ENCODE measurements around the gene SCAND1.
A peak's percentile ranks its signal among the peaks of the same experiment; 100 is the strongest.
"Not testable (repeated sequence)": the region's sequence is repeated elsewhere in the genome, so short reads cannot be mapped to it uniquely, and the experiment has no call there.

SCAND1 gene

DNA sequence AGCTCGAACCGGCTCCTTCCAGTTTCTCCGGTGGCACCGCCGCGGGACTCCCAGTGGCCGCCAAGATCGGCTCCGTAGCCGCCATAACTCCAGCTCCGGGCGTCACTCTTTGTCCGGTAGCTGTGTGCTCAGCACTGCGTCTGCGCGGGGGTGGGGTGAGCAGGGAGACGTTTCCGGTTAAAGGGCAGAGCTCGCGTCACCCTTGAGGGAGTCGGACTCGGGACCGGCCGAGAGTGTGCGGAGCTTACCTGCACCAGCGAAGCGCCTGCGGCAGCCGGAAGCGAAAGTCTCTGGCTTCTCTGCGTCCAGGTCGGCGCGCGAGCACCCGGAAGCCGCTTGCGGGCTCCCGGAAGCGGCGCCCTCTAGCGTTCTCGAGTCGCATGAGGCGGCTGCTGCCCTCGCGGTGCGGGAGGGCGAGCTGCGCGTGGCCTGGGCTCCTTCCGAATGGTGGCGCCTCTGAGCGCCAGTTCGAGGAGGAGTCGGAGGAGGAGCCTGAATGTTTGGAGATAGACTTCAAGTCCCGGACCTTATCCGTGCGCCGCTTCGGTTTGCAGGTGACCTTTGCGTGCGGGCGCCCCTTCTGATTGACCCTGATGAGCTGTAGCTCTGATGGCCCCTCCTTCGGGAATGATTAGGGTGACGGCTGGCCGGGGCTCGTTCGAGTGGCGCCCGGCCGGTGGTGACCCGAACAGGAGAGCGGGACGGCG, at the start of gene SCAND1:
Gene SCAND1, minus strand, starts transcription at position 303 of the 707 bp plus-strand sequence. Its CDS starts 218 bp downstream, at position 85.
- peak; percentile 94 for DNase-seq (ENCODE audit: low spot score)

DNA sequence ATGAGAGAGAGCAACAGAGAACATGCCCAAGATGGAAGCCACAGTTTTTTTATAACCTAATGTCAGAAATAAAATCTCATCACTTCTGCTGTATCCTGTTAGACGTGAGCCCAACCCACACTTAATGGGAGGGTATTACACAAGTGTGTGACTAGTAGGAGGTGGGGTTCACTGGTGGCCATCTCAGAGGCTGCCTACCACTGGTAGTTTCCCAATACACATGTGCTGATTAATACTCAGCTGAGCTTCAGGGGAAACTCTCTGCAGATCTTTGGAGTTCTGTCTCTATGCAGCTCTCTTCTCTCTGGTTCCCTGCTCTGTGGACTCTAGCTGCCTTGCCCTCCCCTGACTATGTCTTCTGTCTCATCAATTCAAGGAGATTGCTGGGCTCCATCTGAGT, 49.7 kb upstream of the SCAND1 start:
- no peak for DNase-seq (ENCODE audit: low spot score)

DNA sequence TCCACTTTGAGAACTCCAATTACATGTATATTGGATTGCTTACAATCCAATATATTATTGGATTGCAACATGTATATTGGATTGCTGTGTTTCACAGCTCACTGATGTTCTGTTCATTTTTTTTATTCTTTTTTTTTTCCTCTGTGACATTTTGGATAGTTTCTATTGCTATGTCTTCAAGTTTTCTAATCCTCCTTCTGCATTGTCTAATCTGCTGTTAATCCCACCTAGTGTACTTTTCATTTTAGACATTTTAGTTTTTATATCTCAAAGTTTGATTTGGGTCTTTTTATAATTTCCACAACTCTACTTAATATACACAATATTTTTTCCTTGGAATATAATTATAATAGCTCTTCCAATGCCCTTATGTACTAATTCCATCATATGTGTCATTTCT, 48.6 kb upstream of the SCAND1 start:
- DNase-seq (ENCODE audit: low spot score) = no peak

DNA sequence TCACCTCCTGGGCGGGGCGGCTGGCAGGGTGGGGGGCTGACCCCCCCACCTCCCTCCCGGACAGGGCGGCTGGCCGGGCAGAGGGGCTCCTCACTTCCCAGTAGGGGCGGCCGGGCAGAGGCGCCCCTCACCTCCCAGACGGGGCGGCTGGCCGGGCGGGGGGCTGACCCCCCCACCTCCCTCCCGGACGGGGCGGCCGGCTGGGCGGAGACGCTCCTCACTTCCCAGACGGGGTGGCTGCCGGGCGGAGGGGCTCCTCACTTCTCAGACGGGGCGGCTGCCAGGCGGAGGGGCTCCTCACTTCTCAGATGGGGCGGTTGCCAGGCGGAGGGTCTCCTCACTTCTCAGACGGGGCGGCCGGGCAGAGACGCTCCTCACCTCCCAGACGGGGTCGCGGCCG, 47.0 kb upstream of the SCAND1 start:
- DNase-seq (ENCODE audit: low spot score) = not testable (repeated sequence)

DNA sequence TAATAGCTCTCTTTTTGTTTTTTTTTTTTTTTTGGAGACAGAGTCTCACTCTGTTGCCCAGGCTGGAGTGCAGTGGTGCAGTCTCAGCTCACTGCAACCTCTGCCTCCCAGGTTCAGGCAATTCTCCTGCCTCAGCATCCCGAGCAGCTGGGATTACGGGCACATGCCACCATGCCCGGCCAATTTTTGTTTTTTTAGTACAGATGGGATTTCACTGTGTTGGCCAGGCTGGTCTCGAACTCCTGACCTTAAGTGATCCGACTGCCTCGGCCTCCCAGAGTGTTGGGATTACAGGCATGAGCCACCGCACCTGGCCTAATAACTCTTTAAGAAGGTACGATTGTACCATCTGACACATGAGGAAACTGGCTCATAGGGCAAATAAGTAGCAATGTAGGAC, 42.2 kb upstream of the SCAND1 start:
- DNase-seq (ENCODE audit: low spot score) = not testable (repeated sequence)

DNA sequence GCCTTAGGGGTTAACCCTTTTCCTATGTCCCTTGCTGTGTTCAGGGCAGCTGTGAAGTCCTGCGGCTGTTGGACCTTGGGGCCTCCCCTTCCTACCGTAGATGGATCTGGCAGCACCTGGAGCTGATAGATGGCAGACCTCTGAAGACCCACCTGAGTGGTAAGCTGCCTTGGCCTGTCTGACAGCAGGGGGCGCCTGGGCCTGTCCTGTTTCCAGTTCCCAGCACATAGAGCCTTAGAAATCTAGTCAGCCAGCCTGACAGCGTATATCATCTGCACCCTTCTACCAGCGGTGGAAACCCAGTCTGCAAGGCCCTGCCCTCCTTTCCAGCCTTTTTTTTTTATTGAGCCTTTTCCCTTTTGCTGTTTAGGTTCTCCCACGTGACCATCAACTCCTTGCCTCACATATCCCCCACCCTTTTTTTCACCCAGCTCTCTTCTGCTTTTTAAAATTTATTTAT, 40.7 kb upstream of the SCAND1 start:
- peak; percentile 68 for DNase-seq (ENCODE audit: low spot score)

DNA sequence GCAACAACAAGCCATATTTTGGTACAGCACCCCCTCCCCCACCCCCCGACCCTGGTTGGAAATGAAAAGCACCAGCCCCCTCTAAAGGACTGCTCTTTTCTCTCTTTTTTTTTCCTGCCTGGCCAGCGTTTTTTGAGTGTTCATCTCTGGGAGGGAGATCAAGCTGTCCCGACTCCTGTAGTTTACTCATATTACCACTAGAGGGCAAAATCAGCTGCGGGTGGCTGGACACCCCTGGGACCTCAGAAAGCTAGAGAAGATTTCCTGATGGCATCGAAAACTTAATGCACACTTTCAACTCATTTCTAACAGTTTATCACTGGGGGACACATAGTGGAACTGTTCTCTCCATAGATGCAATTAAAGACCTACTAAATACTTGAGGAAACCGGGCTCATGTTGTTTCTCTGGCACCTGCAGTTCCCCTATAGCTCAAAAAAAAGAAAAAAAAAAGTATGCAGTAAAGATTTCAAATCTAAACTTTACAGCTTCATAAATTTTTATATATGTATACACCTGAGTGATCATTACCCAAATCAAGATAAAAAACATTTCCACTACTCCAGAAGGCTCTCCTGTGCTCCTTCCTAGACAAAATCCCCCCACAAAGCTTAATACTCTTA, 38.5 kb upstream of the SCAND1 start:
- DNase-seq (ENCODE audit: low spot score) = peak; percentile 53

DNA sequence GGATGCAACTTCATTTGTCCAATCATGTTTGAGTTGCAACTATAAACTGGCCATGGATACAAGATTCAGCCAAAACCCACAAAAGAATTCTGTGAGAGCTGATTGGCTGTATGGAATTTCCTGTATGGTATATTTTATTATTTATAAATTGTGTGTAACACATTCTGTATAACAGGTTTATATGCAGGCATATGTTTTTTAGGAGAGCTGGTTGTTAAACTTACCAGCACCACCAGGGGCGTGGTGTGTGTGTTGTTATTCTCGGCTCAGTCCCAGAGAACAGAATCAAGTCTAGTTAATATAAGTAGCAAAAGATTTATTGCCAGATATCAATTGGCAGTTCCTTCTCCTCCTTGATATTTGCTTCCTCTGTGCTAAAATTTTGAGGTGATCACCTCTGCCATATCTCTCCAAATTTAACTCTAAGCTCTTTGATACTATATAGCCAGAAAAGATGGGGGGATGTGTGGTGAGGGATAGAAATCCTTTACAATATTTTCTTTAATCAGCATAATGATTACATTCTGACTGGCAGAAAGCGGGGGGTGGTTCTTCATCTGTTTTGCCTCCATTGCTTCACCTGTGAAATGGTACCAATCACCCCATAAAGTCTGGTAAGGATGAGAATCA, 37.0 kb upstream of the SCAND1 start:
- no peak for DNase-seq (ENCODE audit: low spot score)

DNA sequence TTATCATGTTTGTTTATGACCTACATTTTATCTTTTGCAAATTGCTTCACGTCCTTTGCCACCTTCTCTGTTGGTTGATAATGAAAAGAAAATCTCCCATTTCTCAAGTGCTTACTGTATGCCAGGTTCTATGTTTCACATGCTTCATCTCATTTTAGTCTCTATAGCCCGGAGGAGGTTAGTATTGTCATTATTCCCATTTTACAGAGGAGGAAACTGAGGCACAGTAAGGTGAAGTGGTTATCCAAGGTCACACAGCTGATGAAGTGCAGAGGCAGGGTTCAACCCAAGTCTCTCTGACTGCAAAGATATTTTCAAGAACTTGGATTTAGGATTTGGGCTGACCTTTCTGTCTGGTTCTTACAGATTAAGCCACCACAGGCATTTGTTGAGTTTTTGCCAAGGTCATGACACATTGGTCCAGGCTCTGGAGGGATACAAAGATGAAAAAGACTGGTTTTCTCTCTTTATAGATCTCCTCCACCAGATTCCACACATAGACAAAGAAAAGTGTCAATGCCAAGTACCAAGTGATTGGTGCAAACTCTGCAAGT, 34.7 kb upstream of the SCAND1 start:
- DNase-seq (ENCODE audit: low spot score) = no peak

DNA sequence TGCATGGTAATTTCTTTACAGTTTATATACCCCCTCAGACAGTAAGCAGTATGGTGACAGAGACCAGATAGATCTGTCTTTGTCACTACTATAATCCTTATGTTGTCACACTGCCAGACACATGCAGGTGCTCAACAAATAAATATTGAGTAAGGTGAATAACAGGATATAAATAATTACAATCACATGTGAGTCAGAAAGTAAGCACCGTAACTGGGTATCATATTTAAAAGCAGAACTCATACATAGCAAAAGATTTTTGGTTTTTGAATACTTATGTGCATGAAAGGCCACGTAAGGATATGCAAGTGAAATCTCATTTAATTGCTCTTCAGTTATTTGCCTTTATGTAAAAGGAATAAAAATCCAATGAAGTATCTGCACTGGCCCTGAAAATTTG, 31.5 kb upstream of the SCAND1 start:
- DNase-seq (ENCODE audit: low spot score) = no peak

DNA sequence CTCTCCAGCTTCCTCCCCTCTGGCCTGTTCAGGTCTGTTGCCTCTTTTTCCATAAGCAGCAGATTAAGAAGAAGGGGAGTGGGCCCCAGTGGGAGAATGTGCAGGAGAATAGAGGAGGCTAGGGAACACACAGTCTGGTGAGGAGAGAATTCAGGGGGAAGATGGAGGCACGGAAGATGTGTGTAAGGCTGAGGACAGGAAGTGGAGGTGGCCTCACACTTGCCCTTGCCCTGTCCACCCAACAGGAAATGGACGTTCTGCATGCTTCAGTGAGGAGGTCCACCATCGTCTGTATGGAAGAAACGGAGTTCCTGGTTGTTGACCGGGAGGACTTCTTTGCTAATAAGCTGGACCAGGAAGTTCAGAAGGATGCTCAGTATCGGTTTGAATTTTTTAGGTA, 30.1 kb upstream of the SCAND1 start:
- DNase-seq (ENCODE audit: low spot score) = no peak

DNA sequence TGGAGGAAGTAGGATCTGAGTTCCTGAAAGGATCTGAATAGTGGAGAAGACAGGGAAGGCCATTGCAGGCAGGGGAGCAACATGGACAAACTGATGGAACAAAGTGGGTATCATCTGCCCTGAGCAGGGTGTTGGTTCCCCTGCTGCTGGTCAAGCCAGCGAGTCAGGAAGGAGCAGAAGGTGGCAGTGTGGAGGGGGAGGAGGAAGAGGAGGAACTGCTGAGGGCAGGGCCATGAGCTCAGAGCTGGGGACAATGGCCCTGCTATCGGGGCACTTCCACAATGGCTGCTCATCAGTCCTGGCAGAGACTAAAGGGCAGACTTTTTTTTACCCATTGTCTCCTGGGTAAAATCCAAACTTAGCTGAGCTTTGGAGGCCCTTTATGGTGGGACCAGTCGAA, 27.7 kb upstream of the SCAND1 start:
- DNase-seq (ENCODE audit: low spot score) = no peak

DNA sequence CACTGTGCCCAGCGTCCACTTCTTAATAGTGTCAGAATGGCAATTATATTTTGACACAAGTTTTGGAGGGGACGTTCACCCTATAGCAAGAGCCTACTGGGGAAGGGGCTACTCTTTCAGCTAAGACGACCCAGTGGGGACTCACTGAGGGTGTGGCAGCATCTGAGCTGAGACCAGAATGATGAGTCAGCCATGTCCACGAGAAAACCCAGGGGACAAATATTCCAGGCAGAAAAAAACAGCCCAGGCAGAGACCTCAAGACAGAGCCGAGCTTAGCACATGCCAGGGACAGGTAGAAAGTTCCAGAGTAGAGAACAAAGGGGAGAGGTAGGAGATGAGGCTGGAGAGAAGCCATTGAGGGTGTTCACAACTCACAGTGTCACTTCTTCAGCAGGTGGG, 25.2 kb upstream of the SCAND1 start:
- DNase-seq (ENCODE audit: low spot score) = no peak

DNA sequence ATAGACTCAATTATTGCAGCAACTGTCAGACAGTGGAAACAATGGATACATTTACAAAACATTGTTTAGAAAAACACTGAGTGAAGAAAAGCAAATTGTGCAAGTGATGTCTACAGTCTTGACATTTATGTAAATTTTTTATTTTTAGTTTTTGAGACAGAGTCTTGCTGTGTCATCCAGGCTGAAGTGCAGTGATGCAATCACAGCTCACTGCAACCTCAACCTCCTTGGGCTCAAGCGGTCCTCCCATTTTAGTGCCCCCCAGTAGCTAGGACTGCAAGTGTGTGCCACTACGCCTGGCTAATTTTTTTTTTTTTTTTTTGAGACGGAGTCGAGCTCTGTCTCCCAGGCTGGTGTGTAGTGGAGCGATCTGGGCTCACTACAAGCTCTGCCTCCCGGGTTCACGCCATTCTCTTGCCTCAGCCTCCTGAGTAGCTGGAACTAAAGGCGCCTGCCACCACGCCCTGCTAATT, 23.8 kb upstream of the SCAND1 start:
- no peak for DNase-seq (ENCODE audit: low spot score)

DNA sequence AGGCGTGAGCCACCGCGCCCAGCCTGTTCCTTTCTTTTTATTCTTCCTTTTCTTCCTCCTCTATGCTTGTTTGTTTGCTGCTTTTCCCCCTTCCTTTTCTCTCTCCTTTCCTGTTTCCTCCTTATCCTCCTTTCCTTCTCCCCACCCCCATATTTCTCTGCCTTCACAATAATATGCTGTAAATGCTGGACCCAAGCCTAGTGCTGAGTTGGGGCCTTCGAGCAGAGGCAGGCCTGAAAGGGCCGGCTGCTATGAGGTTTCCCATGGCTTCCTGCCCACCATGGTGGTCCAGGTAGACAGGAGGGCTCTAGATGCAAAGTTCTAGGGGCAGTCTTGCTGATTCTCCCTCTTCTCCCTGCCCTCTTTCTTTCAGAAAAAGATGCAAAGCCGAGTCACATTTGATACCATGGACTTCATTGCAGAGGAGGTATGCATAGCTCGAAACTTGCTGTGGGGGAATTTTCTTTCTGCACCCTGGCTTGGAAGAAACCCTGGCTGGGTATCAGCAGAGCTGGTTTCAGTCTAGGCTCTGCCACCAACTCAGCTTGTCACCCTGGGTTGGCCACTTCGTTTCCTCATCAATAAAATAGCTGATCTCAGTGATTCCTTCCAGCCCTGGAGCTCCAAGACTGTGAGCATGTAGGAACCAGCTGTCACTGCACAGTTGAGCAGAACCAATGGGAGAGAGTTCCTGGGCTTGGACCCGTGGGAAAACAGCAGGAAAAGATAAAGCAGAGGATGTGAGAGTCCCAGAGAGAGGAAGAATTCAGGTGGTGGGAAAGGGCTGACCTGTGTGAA, 21.5 kb upstream of the SCAND1 start:
- DNase-seq (ENCODE audit: low spot score) = no peak

DNA sequence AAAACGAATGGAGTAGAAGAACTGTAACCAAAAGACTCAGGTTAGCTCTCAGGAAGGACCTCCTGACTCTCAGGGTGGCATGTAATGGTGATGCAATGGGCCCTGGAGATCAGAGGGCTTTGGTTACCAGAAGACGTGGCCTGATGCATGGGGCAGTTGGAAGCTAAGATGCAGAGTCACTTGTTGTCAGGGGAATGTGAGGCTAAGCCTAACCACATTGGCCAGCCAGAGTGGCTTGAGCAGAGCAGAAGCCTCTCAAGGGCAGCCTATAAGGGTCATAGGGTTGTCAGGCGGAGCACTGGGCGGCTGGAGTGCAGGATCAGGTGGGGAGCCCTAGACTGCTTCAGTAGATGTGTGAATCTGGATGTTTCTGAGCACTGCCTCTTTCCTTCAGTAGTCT, 20.0 kb upstream of the SCAND1 start:
- no peak for DNase-seq (ENCODE audit: low spot score)

DNA sequence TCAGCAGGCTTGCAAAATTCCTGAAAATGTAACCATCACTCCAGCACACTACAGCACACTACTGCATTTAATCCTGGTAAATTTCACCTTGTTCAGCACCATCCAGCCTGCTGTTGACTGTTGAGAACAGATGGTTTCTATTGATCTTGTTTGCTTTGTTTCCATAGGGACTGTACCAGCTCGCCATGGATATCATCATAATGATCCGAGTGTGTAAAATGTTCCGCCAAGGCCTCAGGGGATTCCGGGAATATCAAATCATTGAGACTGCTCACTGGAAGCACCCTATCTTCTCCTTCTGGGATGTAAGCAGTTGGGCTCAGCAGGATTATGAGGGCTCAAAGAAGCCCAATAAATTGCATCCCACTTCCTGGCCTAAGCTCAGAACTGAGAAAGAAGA, 18.2 kb upstream of the SCAND1 start:
- DNase-seq (ENCODE audit: low spot score) = no peak

DNA sequence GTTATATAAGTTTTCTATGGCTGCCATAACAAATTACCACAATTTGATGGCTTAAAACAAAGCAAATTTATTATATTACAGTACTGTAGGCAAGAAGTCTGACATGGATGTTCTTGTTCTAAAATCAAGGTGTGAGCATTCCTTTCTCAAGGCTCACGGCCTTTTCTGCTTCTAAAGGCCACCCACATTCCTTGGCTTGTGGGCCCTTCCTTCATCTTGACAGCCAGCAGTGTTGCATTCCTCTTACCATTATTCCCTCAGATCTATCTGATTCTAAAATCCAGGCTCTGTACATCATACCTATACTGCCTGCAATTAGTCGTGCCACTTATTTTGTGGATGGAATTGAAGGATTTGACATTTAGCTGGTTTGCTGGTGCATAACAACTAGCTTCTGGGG, 17.7 kb upstream of the SCAND1 start:
- no peak for DNase-seq (ENCODE audit: low spot score)

DNA sequence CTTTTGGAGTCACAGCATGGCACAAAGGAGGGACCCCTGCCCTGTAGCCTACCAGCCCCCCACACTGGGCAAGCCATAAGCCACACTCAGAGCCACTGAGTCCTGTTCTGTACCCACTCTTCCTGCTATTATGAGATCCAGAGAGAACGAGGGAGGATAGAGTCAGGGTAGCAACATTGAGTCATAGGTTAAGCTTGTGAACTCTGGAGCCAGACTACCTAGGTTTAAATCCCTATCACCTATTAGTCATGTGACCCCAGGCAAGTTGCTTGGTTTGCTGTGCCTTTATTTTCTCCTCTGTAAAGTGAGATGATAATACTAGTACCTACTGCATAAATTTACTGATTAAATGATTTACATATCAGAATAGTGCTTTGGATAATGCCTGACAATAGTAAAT, 14.6 kb upstream of the SCAND1 start:
- no peak for DNase-seq (ENCODE audit: low spot score)

DNA sequence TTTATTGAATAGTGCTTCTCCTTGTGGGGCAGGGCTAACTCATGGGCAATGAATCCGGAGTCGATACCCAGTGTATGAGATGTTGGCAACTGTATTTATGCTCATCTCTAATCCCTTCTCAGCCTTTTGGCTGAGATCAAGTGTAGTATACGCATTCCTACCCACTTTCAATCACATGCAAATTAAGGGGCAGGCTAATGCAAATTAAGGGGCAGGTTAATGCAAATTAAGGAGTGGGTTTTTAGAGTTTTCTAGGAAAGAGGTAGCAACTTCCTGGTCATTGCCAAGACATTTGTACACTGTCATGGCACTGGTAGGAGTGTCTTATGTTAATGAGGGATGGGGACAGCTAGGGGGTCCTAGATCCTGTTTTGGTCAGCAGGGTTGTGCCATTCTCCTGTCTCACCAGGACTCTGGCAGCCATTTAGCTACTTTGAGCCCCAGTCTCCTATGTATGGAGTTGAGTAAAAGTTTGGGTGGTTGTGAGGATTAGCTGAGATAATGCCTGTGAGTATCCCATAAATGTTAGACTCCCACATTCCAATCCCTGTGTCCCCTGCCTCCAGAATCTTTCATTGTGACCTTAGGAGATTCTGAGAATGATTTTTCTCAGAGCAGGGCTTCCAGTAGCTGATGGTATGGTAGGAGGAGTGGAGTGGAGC, 13.8 kb upstream of the SCAND1 start, which contains the start of gene CNBD2:
Gene CNBD2, plus strand, starts transcription at position 612 of the 662 bp plus-strand sequence. CDS start 173 bp downstream, outside the sequence.
- no peak for DNase-seq (ENCODE audit: low spot score)

DNA sequence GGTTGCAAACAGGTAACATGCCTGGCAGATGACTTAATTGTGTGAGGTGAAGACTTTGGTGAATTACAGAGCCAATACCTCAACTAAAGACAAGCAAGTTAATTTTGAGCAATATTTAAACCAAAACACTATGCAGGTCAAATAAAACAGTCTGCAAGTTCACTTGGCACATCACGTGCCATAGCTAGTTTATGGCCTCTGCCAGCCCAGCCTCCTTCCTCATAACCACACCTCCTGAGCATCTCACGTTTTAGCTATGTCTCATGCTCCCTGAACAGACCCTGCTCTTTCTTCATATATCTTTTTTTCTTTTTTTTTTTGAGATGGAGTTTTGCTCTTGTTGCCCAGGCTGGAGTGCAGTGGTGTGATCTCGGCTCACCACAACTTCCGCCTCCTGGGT, 9.6 kb upstream of the SCAND1 start:
- DNase-seq (ENCODE audit: low spot score) = no peak

Data from kidney capillary endothelial cell (primary cell).